Measurements from ENCODE around the gene RAX2.

The RAX2 gene

DNA sequence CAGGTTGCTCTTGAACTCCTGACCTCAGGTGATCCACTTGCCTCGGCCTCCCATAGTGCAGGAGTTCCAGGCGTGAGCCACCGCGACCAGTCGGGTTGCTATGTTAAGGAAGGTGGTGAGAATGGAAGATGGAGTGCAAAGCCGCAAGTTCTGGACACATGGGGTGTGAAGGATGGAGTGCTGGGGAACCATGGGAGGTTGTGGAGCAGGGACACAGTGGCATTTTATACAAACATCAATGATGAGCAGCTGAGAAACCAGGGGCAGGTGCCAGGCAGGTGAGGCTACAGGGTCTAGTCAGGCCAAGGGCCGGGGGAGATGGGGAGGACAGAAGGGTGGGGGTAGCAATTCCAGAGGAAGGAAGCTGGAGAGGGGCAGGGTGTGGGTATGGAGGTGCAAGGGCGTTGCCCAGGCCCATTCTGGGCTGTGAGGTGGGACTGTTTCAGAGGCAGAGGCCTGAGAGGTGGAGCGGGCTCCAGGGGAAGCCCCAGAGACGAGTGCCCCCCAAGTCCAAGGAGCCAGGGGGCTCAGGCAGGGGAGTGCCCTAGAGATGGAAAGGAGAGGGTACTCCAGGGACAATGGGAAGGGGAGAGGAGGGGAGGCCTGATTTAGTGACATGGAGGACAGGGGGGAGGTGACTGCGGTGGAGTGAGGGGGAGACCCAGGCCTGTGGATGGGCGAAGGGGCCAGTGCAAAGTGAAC is 1.9 kb upstream of the RAX2 start:
- no peak for TF ChIP-seq CTCF (IDR thresholded peaks at IDR 0.05; ENCODE audit: low read depth, low read length, missing control alignments)
- in situ Hi-C loops (cut with HindIII; ENCODE audit: low sequenced_read_pairs) = no loop called here
- DNase-seq (ENCODE audit: low read depth) = no peak
- no peak overlapping the region for H3K4me3 ChIP-seq (ENCODE audit: low read depth, low read length)

GRCh38 chr19:3771000-3771905 is 775 bp downstream of the RAX2 start:
- no peak overlapping the region for H3K4me3 ChIP-seq (ENCODE audit: low read depth, low read length)
- in situ Hi-C loops (cut with HindIII; ENCODE audit: low sequenced_read_pairs) = no loop called here
- no peak for DNase-seq (ENCODE audit: low read depth)
- TF ChIP-seq CTCF (IDR thresholded peaks at IDR 0.05; ENCODE audit: low read depth, low read length, missing control alignments) = no peak

DNA sequence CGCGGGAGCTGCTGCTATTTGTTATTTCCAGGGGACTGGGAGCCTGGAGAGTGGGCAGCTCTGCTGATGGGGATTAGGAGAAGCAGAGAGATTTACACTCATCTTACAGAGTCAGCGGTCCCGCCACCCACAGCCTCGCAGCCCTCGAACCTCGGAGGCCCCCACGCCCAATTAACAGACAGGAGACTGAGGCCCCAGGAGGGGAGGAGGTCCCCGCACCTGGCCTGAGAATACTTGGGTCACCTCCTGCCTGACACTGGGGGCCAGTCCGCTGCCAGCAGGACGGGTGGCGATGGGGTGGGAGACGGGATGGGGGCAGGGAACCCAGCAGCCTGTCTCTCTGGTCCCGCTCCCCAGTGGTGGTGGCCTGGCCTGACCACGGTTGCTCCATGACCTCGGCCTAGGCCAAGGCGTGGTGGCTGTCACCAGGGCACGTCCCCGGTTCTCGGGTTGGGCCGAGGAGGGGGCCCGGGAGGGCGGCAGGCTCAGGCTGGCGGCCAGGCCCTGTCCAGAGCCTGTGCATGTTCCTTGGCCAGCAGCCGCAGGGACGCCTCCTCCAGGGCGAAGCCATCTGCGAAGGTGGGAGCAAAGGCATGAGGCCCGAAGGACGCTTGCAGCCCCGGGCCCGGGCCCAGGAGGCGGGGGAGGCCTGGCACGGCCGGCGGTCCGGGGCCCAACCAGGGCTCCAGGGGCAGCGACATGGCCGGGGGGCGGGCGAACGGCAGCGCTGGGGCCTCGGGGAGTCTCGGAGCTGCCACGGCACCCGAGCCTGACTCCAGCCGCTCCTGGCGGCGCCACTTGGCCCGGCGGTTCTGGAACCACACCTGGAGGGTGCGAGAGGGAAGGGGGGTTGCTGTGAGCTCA is 1.7 kb downstream of the RAX2 start:
- no peak overlapping the region for H3K4me3 ChIP-seq (ENCODE audit: low read depth, low read length)
- TF ChIP-seq CTCF (IDR thresholded peaks at IDR 0.05; ENCODE audit: low read depth, low read length, missing control alignments) = no peak
- no peak for DNase-seq (ENCODE audit: low read depth)
- in situ Hi-C loops (cut with HindIII; ENCODE audit: low sequenced_read_pairs) = no loop called here

GRCh38 chr19:3769494-3769893 is 2.5 kb downstream of the RAX2 start:
- in situ Hi-C loops (cut with HindIII; ENCODE audit: low sequenced_read_pairs) = no loop called here
- H3K4me3 ChIP-seq (ENCODE audit: low read depth, low read length) = no peak overlapping the region
- TF ChIP-seq CTCF (IDR thresholded peaks at IDR 0.05; ENCODE audit: low read depth, low read length, missing control alignments) = no peak
- DNase-seq (ENCODE audit: low read depth) = no peak

DNA sequence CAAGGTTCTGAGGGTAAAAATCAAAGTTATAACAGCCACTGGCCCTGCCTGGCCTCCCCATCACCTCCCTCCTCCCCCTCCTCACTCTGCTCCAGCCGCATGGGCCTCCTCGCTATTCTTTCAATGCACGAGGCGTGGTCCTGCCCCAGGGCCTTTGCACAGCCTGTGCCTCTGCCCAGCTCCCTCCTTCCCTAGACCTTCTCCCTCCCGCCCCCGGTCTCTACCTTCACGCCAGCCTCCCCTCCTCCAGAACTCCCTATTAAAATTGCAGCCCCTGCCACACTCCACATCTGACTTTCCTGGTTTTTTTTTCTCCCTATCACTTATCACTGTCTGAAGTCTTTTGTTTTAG is 3.3 kb downstream of the RAX2 start:
- H3K4me3 ChIP-seq (ENCODE audit: low read depth, low read length) = no peak overlapping the region
- DNase-seq (ENCODE audit: low read depth) = no peak
- no peak for TF ChIP-seq CTCF (IDR thresholded peaks at IDR 0.05; ENCODE audit: low read depth, low read length, missing control alignments)
- in situ Hi-C loops (cut with HindIII; ENCODE audit: low sequenced_read_pairs) = no loop called here

GRCh38 chr19:3768015-3768747 is 3.8 kb downstream of the RAX2 start:
- DNase-seq (ENCODE audit: low read depth) = no peak
- in situ Hi-C loops (cut with HindIII; ENCODE audit: low sequenced_read_pairs) = no loop called here
- TF ChIP-seq CTCF (IDR thresholded peaks at IDR 0.05; ENCODE audit: low read depth, low read length, missing control alignments) = no peak
- H3K4me3 ChIP-seq (ENCODE audit: low read depth, low read length) = no peak overlapping the region

All from astrocyte of the cerebellum (primary cell).